ENCODE measurements around the gene DOCK1.
"Not testable (repeated sequence)": the region's sequence is repeated elsewhere in the genome, so short reads cannot be mapped to it uniquely, and the experiment has no call there.

DOCK1 gene

GRCh38 chr10:127298381-127298780, 393.2 kb downstream of the DOCK1 start:
- Mint-ChIP-seq H3K36me3 (ENCODE audit: insufficient read depth) (no peaks in the 10 kb centered on the region), H3K27ac (no peak overlapping the region), H3K9me3 (no peaks in the 10 kb centered on the region), H3K4me3 (no peak overlapping the region), H3K27me3 (no peaks in the 10 kb centered on the region), H3K4me1 (ENCODE audit: low read depth in 2 of 2) (peaks cover 7 to 12% of the 10 kb centered on the region in 2 donors)
- DNase-seq (no peak), ATAC-seq (replicated peaks) (no peak)

GRCh38 chr10:127299192-127299591, 394.0 kb downstream of the DOCK1 start:
- not testable (repeated sequence) for H3K27ac Mint-ChIP-seq; H3K4me3 Mint-ChIP-seq; H3K9me3 Mint-ChIP-seq; H3K36me3 Mint-ChIP-seq (ENCODE audit: insufficient read depth); H3K27me3 Mint-ChIP-seq; H3K4me1 Mint-ChIP-seq (ENCODE audit: low read depth in 2 of 2); DNase-seq; ATAC-seq (replicated peaks)

GRCh38 chr10:127299956-127300689, 394.9 kb downstream of the DOCK1 start:
- H3K27ac Mint-ChIP-seq, result no peak overlapping the region
- DNase-seq (no peak), ATAC-seq (replicated peaks) (no peak)
- H3K27me3 Mint-ChIP-seq, result no peaks in the 10 kb centered on the region
- no peak overlapping the region for H3K4me3 Mint-ChIP-seq
- H3K36me3 Mint-ChIP-seq (ENCODE audit: insufficient read depth), result no peaks in the 10 kb centered on the region
- H3K4me1 Mint-ChIP-seq (ENCODE audit: low read depth in 2 of 2), result peaks cover 0 to 2% of the 10 kb centered on the region in 2 donors
- no peaks in the 10 kb centered on the region for H3K9me3 Mint-ChIP-seq

GRCh38 chr10:127300868-127301321, 395.7 kb downstream of the DOCK1 start:
- ATAC-seq (replicated peaks) (no peak), DNase-seq (no peak)
- Mint-ChIP-seq H3K4me3 (no peak overlapping the region), H3K9me3 (no peaks in the 10 kb centered on the region), H3K27ac (no peak overlapping the region), H3K36me3 (ENCODE audit: insufficient read depth) (no peaks in the 10 kb centered on the region), H3K4me1 (ENCODE audit: low read depth in 2 of 2) (peaks cover 0 to 2% of the 10 kb centered on the region in 2 donors), H3K27me3 (no peaks in the 10 kb centered on the region)

- no peak for ATAC-seq (replicated peaks)
- no peaks in the 10 kb centered on the region for H3K27me3 Mint-ChIP-seq
Observed at GRCh38 chr10:127302343-127302742, 397.1 kb downstream of the DOCK1 start.

GRCh38 chr10:127303105-127303504, 397.9 kb downstream of the DOCK1 start:
- no peak for DNase-seq
- Mint-ChIP-seq H3K4me3 (no peak overlapping the region), H3K36me3 (ENCODE audit: insufficient read depth) (no peaks in the 10 kb centered on the region), H3K27me3 (no peaks in the 10 kb centered on the region), H3K27ac (no peak overlapping the region), H3K9me3 (no peaks in the 10 kb centered on the region), H3K4me1 (ENCODE audit: low read depth in 2 of 2) (no peaks in the 10 kb centered on the region)
- no peak for ATAC-seq (replicated peaks)

More at GRCh38 chr10:127302343-127302742, 397.1 kb downstream of the DOCK1 start:
- Mint-ChIP-seq H3K9me3 (no peaks in the 10 kb centered on the region), H3K4me3 (no peak overlapping the region), H3K4me1 (ENCODE audit: low read depth in 2 of 2) (no peaks in the 10 kb centered on the region), H3K36me3 (ENCODE audit: insufficient read depth) (no peaks in the 10 kb centered on the region), H3K27ac (no peak overlapping the region)
- DNase-seq, result no peak

DNA sequence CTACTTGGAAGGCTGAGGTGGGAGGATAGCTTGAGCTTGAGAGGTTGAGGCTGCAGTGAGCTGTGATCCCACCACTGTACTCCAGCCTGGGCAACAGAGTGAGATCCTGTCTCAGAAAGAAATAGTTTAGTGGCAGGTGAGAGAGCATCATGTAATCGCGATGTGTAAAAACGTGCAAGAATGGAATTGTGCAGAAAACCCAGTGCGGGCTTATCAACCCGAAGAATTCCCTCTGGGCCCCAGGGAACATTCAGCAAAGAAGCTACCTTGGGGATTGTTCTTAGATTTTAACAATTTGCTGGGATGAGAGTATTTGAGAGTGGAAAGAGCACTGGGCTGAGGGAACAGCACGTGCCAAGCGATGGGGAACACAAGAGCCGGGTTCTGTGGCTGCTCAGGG, 398.5 kb downstream of the DOCK1 start:
- H3K9me3 Mint-ChIP-seq, result no peaks in the 10 kb centered on the region
- H3K36me3 Mint-ChIP-seq (ENCODE audit: insufficient read depth), result no peaks in the 10 kb centered on the region
- no peak for ATAC-seq (replicated peaks)
- H3K4me3 Mint-ChIP-seq, result no peak overlapping the region
- no peaks in the 10 kb centered on the region for H3K4me1 Mint-ChIP-seq (ENCODE audit: low read depth in 2 of 2)
- DNase-seq, result no peak
- no peak overlapping the region for H3K27ac Mint-ChIP-seq
- H3K27me3 Mint-ChIP-seq, result no peaks in the 10 kb centered on the region

GRCh38 chr10:127306479-127306878, 401.3 kb downstream of the DOCK1 start:
- DNase-seq (no peak), ATAC-seq (replicated peaks) (no peak)
- Mint-ChIP-seq H3K27me3 (no peaks in the 10 kb centered on the region), H3K4me3 (no peak overlapping the region), H3K9me3 (no peaks in the 10 kb centered on the region), H3K27ac (no peak overlapping the region), H3K4me1 (ENCODE audit: low read depth in 2 of 2) (no peaks in the 10 kb centered on the region), H3K36me3 (ENCODE audit: insufficient read depth) (no peaks in the 10 kb centered on the region)

DNA sequence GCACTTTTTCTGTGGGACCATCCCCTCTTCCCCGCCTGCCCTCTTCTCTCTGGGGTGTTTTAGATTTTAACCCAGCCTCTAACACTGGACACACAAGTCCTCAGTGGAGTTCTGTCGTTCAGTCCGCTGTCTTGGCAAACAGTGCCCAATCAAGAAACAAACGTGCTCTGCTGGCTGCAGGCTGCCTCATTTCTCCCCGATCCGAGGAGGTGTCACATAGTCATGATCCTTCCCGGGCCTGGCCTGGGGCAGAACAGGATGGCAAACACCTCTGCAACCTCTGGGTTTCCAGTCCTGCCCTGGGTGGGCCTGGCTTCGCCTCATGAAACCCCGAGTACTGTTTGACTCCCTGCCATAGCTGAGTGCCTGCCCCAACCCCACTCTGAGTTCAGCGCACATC, 402.1 kb downstream of the DOCK1 start:
- Mint-ChIP-seq H3K4me1 (ENCODE audit: low read depth in 2 of 2) (no peaks in the 10 kb centered on the region), H3K27me3 (peaks cover 0 to under 1% of the 10 kb centered on the region in 2 donors), H3K9me3 (no peaks in the 10 kb centered on the region), H3K36me3 (ENCODE audit: insufficient read depth) (no peaks in the 10 kb centered on the region), H3K27ac (no peak overlapping the region), H3K4me3 (no peak overlapping the region)
- DNase-seq (no peak), ATAC-seq (replicated peaks) (no peak)

DNA sequence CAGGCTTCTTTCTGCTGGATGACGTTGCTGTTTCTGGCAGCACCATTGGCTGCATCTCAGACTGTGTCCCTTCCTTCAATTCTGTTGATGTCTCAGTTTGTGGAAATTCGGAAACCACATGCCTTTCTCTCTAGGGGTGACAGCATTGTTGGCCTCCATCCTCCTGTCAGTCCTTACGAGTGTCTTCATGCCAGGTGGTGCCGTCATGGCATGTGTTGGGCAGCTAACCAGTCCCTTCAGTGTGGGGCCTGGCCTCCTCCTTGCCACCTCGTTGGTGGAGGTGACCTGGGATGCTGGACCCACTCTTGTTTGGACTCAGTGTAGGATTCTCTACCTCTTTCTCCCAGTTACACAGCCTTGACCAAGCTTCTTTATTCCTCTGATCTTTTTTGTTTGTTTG, 402.8 kb downstream of the DOCK1 start:
- Mint-ChIP-seq H3K27ac (no peak overlapping the region), H3K4me1 (ENCODE audit: low read depth in 2 of 2) (no peaks in the 10 kb centered on the region), H3K4me3 (no peak overlapping the region), H3K9me3 (no peaks in the 10 kb centered on the region), H3K27me3 (peaks cover 4 to 7% of the 10 kb centered on the region in 2 donors), H3K36me3 (ENCODE audit: insufficient read depth) (no peaks in the 10 kb centered on the region)
- ATAC-seq (replicated peaks), result no peak
- DNase-seq, result no peak

GRCh38 chr10:127309619-127310018, 404.4 kb downstream of the DOCK1 start:
- not testable (repeated sequence) for H3K9me3 Mint-ChIP-seq; H3K4me1 Mint-ChIP-seq (ENCODE audit: low read depth in 2 of 2); H3K27ac Mint-ChIP-seq; DNase-seq; ATAC-seq (replicated peaks); H3K4me3 Mint-ChIP-seq; H3K36me3 Mint-ChIP-seq (ENCODE audit: insufficient read depth)
- peaks cover 7 to 17% of the 10 kb centered on the region in 2 donors for H3K27me3 Mint-ChIP-seq

DNA sequence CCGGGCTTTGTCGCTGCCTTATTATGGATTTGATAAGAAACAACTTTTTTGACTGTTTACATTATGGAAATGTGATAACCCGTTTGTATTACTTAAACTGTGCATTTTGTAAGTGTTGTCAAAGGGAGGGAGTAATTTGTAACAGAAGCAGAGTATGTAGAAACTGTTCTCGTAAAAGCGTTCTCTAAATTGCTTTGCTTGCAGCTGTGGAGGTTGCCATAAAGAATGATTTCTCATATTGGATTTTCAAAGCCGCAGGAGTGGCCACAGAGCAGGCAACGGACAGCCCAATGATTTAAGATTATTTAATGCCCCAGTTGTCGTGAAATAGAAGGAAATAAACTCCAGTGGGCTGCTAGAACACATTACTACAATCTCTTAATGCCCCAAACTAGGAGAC, 405.2 kb downstream of the DOCK1 start:
- Mint-ChIP-seq H3K27ac (no peak overlapping the region), H3K4me3 (no peak overlapping the region), H3K27me3 (peaks cover 7 to 17% of the 10 kb centered on the region in 2 donors), H3K4me1 (ENCODE audit: low read depth in 2 of 2) (no peaks in the 10 kb centered on the region), H3K36me3 (ENCODE audit: insufficient read depth) (no peaks in the 10 kb centered on the region), H3K9me3 (no peaks in the 10 kb centered on the region)
- ATAC-seq (replicated peaks), result no peak
- DNase-seq, result no peak

GRCh38 chr10:127310923-127311322, 405.7 kb downstream of the DOCK1 start:
- Mint-ChIP-seq H3K9me3 (no peaks in the 10 kb centered on the region), H3K27ac (no peak overlapping the region), H3K36me3 (ENCODE audit: insufficient read depth) (no peaks in the 10 kb centered on the region), H3K27me3 (peaks cover 7 to 17% of the 10 kb centered on the region in 2 donors), H3K4me1 (ENCODE audit: low read depth in 2 of 2) (no peaks in the 10 kb centered on the region), H3K4me3 (no peak overlapping the region)
- DNase-seq (no peak), ATAC-seq (replicated peaks) (no peak)

GRCh38 chr10:127313996-127314700, 408.9 kb downstream of the DOCK1 start:
- no peak for DNase-seq
- H3K9me3 Mint-ChIP-seq, result no peaks in the 10 kb centered on the region
- ATAC-seq (replicated peaks), result no peak
- no peak overlapping the region for H3K4me3 Mint-ChIP-seq
- no peak overlapping the region for H3K27ac Mint-ChIP-seq
- peaks cover 7 to 17% of the 10 kb centered on the region in 2 donors for H3K27me3 Mint-ChIP-seq
- no peaks in the 10 kb centered on the region for H3K4me1 Mint-ChIP-seq (ENCODE audit: low read depth in 2 of 2)
- H3K36me3 Mint-ChIP-seq (ENCODE audit: insufficient read depth), result no peaks in the 10 kb centered on the region
